Aorta (tissue), 5 donors: Measurements from ENCODE around the gene COL8A1. TPM values are rescaled to one million over a fixed set of nuclear protein-coding genes. Genes with fewer than 3 reads are reported as not detected.

Source experiments
- ATAC-seq: fragments of 200-7000 bp; cut with Tn5 transposase; one replicate; pipeline ENCODE4 v1.9.1; 2022; ENCODE audit warnings: moderate library complexity; ENCODE audit not compliant: low FRiP score
- DNase-seq, 2 donors: peaks; one replicate each; pipeline ENCODE4 v3.0.0-alpha.2; 2020
- H3K27ac ChIP-seq, 2 donors: one replicate each; pipeline ENCODE4 v1.5.1; 2013; ENCODE audit warnings: low read length in 2 of 2, mild to moderate bottlenecking in 2 of 2, moderate library complexity in 2 of 2, control low read depth in 1 of 2, inconsistent platforms in 1 of 2, low read depth in 1 of 2
- H3K27me3 ChIP-seq, 2 donors: one replicate each; pipeline ENCODE4 v1.6.1; 2013; ENCODE audit warnings: control low read depth in 1 of 2, low read length in 1 of 2, mild to moderate bottlenecking in 1 of 2, moderate library complexity in 1 of 2; ENCODE audit not compliant: insufficient read depth in 2 of 2, control insufficient read depth in 1 of 2
- H3K36me3 ChIP-seq, 2 donors: one replicate each; pipeline ENCODE4 v1.6.1; 2013; ENCODE audit warnings: control low read depth in 1 of 2, low read length in 1 of 2, mild to moderate bottlenecking in 1 of 2; ENCODE audit not compliant: insufficient read depth in 2 of 2, control insufficient read depth in 1 of 2
- H3K4me1 ChIP-seq, 2 donors: one replicate each; pipeline ENCODE4 v1.6.1; 2013; ENCODE audit warnings: low read length in 2 of 2, control low read depth in 1 of 2, mild to moderate bottlenecking in 1 of 2, moderate library complexity in 1 of 2; ENCODE audit not compliant: insufficient read depth in 2 of 2, control insufficient read depth in 1 of 2
- H3K4me3 ChIP-seq, 2 donors: one replicate each; pipeline ENCODE4 v1.5.1; 2013; ENCODE audit warnings: low read length in 2 of 2, control low read depth in 1 of 2, mild to moderate bottlenecking in 1 of 2
- H3K9me3 ChIP-seq: one replicate; pipeline ENCODE4 v1.6.1; 2013; ENCODE audit warnings: mild to moderate bottlenecking, low read length; ENCODE audit not compliant: control insufficient read depth
- WGBS, 2 donors: extraction: QIAGEN DNeasy Blood & Tissue Kit; methylation state at CpG; one replicate each; pipeline ENCODE4 v1.1.7; 2013; 5-methylcytosine and 5-hydroxymethylcytosine counted together
- intact Hi-C, 2 donors: fragments of 100-400 bp; cut with DNase I; formaldehyde crosslinking; loops; one replicate each; pipeline versions ENCODE4 v1.14.2 to v1.15.0; 2022
- polyA plus RNA-seq, 2 donors: library from polyadenylated mRNA; stranded (reverse); fragments of 200-250 nt; gene quantifications; one replicate each; pipeline ENCODE4 v1.2.3, GENCODE V29; 2013
- total RNA-seq, 2 donors: library from RNA; stranded (reverse); fragmentation: NEBNext Ultra II Directional; extraction: Animal tissue kit (Norgen Biotek cat#: 25700); gene quantifications; one replicate each; pipeline ENCODE4 v1.2.1, GENCODE V29; 2021
- donor health status: healthy with polysubstance abuse.
- donor health status: Bipolar disorder and iron deficiency.
- donor health status: DM: no; HTN: no; CAD: no.
- donor health status: DM: no; HTN: no; CAD: no.
- donor health status: DM: yes; HTN: yes; CAD: no.

Gene COL8A1
- total and polyA plus RNA-seq, 4 donors, result 208 to 514 (median 270) TPM

DNA sequence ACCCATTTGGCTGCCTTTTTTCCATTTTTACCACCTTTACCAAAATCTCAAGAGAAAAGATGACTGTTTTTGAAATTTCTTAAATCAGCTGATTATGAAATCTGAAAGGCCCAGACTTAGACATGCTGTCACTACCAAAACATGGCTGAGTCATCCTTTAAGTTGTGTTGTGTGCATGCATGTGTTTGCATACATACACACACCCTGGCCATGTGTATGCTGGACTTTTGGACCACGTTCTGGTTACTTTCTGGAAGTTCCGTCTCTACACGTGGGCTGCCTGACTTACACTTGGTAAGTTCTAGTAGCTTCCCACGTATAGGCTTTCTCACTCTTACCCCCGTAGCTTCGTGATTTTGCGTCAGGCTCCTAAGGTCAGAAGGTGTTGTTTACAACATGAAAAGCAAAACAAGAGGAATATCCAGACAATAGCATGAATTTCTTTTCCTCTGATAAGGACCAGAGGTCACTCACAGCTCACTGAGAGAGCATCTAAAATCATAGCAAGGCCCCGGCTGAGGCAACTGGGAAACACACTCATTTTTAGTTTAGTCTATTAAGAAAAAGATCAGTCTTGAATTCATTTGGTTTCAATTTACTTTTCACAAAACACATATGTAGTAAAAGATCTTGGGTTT lies 62.4 kb downstream of the COL8A1 start:
- Histone ChIP-seq H3K27me3 (no peaks in the 10 kb centered on the region), H3K9me3 (no peaks in the 10 kb centered on the region), H3K4me3 (no peak overlapping the region), H3K36me3 (peaks cover 0 to 3% of the 10 kb centered on the region in 2 donors), H3K27ac (no peak overlapping the region), H3K4me1 (peaks cover 6 to 10% of the 10 kb centered on the region in 2 donors)
- 67 to 77% methylated on average over 8 of the region's 8 CpGs for WGBS, 2 donors
- DNase-seq, result no peak
- intact Hi-C loops, result no loop called here
- no peak for ATAC-seq

DNA sequence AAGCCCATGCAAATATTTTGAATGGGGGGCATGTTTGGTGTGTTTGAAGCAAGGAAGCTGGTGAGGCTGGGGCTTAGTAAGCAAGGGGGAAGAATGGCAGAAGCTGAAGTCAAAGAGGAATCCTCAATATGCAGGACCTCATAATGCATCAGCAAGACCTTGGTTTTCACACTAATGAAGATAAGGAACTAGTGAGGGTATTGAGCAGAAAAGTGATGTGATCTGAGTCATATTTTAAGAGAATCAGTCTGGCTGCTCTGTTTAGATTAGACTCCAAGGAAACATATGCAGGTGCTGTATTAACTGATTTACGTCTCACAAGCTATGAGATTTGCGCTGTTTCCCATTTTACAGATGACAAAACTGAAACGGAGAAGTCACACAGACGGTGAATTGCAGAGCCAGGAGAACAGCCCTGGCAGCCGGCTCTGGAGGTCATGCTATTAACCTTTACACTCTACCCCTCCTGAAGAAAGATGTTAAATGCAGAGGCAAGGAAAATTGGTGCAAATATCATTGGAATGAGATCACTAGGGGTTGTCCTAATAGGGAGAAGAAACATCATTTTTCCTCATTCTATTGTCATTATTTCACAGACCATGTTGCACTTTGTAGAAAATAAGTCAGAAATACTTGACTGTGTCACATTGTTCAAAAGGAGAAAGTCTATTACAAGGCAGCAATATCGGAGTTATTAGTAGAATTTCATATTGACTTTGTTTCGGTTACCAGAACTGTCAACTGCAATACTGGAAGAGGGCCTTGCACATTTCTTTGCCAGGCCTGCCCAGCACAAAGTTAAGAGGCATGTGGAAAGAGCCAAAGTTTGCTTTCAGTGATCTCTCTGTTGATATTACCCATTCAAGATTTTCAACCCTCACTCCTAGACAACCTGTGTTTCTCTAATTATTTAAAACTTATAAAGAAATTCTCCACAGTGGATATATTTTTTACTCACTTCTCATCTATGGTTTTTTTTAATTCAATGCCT lies 64.9 kb downstream of the COL8A1 start:
- Histone ChIP-seq H3K27me3 (no peaks in the 10 kb centered on the region), H3K36me3 (peaks cover 6 to 7% of the 10 kb centered on the region in 2 donors), H3K27ac (no peak overlapping the region), H3K4me3 (no peak overlapping the region), H3K9me3 (no peaks in the 10 kb centered on the region), H3K4me1 (peaks cover 8 to 12% of the 10 kb centered on the region in 2 donors)
- intact Hi-C loops, result no loop called here
- no peak for DNase-seq
- WGBS, 2 donors, result 73 to 75% methylated on average over 7 of the region's 7 CpGs
- no peak for ATAC-seq

DNA sequence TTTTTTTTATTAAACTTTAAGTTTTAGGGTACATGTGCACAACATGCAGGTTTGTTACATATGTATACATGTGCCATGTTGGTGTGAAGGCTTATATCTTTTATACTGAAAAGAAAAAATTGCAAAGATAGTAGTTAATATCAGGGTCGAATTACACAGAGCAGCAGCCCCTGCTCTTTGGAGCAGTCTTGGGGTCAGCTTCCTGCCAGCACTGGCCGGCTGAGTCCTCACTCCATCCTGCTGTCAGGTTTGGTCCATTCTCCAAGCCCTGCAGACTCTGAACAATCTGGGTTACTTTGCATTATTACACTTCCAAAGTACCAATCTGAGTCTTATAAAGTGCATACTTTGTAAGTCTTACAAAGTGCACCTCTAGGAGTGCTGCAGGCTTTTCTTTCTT lies 66.0 kb downstream of the COL8A1 start:
- ATAC-seq (no peak), DNase-seq (no peak)
- intact Hi-C loops, result no loop called here
- Histone ChIP-seq H3K27me3 (no peaks in the 10 kb centered on the region), H3K36me3 (peaks cover 9% of the 10 kb centered on the region in 2 donors), H3K4me3 (no peak overlapping the region), H3K27ac (no peak overlapping the region), H3K9me3 (no peaks in the 10 kb centered on the region), H3K4me1 (peaks cover 12 to 13% of the 10 kb centered on the region in 2 donors)
- 80 to 84% methylated on average over 2 of the region's 2 CpGs for WGBS, 2 donors

DNA sequence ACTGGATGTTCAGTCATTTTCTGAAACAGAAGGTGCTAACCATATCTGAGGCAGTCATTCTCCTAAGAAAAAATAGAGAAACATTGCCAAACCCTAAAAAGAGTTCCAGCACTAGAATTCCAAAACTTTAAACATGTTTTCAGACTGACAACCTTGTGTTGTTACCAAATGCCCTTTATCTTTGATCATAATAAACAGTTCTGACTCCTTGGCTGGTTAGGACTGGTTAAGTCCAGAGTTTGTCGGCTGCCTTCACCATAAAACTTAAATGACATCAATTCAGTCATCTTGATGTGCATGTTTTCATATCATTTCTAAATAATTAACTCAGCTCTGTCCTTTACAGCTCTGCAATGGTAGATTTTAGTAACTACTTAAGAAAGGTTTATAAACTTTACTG lies 68.0 kb downstream of the COL8A1 start:
- peaks cover 9 to 11% of the 10 kb centered on the region in 2 donors for H3K36me3 ChIP-seq
- H3K27ac ChIP-seq, result no peak overlapping the region
- no peaks in the 10 kb centered on the region for H3K27me3 ChIP-seq
- H3K4me1 ChIP-seq, result peaks cover 2 to 10% of the 10 kb centered on the region in 2 donors
- H3K4me3 ChIP-seq, result no peak overlapping the region
- no peaks in the 10 kb centered on the region for H3K9me3 ChIP-seq
- intact Hi-C loops, result no loop called here
- DNase-seq (no peak), ATAC-seq (no peak)
- 28 to 30% methylated on average over 1 of the region's 1 CpG for WGBS, 2 donors

DNA sequence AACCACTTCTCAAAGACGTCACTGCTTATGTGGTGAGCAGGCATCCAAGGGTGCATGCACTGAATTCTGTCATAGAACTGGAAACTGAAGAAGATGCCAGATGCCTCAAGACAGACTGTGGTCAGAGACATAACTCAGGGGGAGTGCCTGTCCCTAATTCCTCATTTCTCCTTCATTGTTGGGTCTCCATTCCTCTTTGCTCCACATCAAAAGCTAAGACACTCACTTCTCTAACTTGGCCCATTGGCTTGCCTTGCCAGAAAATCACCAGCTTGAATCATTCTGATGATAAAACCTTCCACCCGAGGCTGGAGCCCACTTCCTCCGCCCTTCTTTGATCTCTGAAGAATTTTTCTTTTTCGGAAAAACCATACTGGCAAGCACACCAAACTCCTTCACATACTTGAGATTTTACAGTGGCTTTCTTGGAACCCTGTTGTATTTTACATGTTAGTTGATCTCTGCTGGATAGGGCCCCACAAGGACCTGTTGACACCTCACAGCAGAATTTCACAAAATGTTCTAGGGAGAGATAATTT lies 69.9 kb downstream of the COL8A1 start:
- H3K36me3 ChIP-seq, result peaks cover 9 to 12% of the 10 kb centered on the region in 2 donors
- DNase-seq (no peak), ATAC-seq (no peak)
- intact Hi-C loops, result no loop called here
- H3K27me3 ChIP-seq, result no peaks in the 10 kb centered on the region
- H3K4me1 ChIP-seq, result peaks cover 4 to 10% of the 10 kb centered on the region in 2 donors
- H3K4me3 ChIP-seq, result no peak overlapping the region
- WGBS, 2 donors, result 52 to 58% methylated on average over 4 of the region's 4 CpGs
- no peak overlapping the region for H3K27ac ChIP-seq
- no peaks in the 10 kb centered on the region for H3K9me3 ChIP-seq

DNA sequence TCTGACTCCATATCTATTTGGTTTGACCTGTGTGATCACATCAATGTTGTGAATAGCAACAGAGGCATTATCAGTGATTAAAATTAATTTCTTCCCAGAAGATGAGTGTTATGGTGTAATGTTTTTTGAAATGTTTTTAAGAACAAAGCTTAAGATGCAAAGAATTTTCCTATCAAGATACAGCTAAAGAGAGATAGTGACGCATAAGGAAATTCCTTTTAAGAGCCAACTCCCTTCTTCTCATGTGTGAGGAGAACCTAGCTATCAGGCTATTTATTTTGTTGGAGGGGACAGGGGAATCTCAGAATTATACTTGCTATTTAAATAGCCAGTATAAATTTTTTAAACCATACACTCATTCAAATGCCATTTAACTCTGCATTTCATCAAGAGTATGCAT lies 71.3 kb downstream of the COL8A1 start:
- intact Hi-C loops, result no loop called here

DNA sequence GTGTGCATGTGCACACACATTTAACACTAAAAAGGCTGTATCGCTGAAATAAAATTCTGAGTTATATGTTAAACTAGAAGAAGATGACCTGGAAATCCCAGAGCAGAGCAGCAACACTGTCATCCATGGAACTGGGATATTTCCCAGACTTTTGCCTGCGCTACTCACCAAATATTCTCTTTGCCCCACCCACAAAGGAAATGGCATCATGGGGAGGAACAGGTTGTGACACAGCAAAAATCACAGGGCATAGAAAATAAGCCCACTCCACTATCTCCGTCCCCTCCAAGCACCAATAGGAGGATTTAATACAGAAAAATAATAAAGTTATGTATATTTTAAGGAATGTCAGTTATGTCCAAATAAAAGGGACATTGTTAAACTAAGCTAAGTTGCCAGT lies 71.7 kb downstream of the COL8A1 start:
- WGBS, 2 donors, result 93 to 94% methylated on average over 3 of the region's 3 CpGs
- Histone ChIP-seq H3K27me3 (no peaks in the 10 kb centered on the region), H3K9me3 (no peaks in the 10 kb centered on the region), H3K4me3 (no peak overlapping the region), H3K36me3 (peaks cover 6 to 12% of the 10 kb centered on the region in 2 donors), H3K27ac (no peak overlapping the region), H3K4me1 (peaks cover 7 to 14% of the 10 kb centered on the region in 2 donors)
- no peak for DNase-seq
- no peak for ATAC-seq
- intact Hi-C loops, result no loop called here

More for the DNA sequence above, 71.3 kb downstream of the COL8A1 start:
- H3K27me3 ChIP-seq, result no peaks in the 10 kb centered on the region
- DNase-seq (no peak), ATAC-seq (no peak)
- H3K4me1 ChIP-seq, result peaks cover 8 to 11% of the 10 kb centered on the region in 2 donors
- 97 to 98% methylated on average over 1 of the region's 1 CpG for WGBS, 2 donors
- no peaks in the 10 kb centered on the region for H3K9me3 ChIP-seq
- no peak overlapping the region for H3K27ac ChIP-seq
- no peak overlapping the region for H3K4me3 ChIP-seq
- peaks cover 6 to 12% of the 10 kb centered on the region in 2 donors for H3K36me3 ChIP-seq

DNA sequence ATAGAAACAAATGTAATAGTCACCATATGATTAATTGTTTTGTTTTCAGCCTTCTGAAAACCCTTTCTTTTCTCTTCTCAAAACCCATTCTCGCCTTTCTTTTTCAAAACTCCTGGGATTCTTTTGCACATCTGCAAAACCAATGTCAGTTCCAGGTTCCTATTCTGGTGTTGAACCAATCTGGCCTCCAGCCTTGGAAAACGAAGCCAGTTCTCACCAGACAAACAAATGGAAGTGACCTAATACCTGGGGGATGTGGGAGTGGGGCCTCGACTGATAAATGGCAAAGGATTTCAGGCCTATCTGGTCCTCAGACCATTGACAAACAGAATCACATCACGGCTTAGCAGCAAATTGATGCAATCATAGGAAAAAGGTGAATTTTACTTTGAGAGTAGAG lies 73.0 kb downstream of the COL8A1 start:
- intact Hi-C loops, result no loop called here
- H3K4me1 ChIP-seq, result peaks cover 9 to 12% of the 10 kb centered on the region in 2 donors

More for the DNA sequence above, 73.0 kb downstream of the COL8A1 start:
- no peak for ATAC-seq
- Histone ChIP-seq H3K9me3 (no peaks in the 10 kb centered on the region), H3K4me3 (no peak overlapping the region), H3K27ac (no peak overlapping the region), H3K27me3 (no peaks in the 10 kb centered on the region), H3K36me3 (peaks cover 6 to 12% of the 10 kb centered on the region in 2 donors)
- peak in 1 of 2 donors; percentile 33 for DNase-seq
- WGBS, 2 donors, result 60 to 74% methylated on average over 4 of the region's 4 CpGs
